GM06990 (cell line): ENCODE measurements around the gene KCNC1.

Source experiments
- DNase-seq: peaks from one replicate; pipeline ENCODE4 v3.0.0-alpha.2; 2011; ENCODE audit not compliant: insufficient read length; ENCODE audit errors: extremely low read depth
- H3K27me3 ChIP-seq: replicated peaks from 2 replicates; pipeline ENCODE4 v1.6.0; 2011; ENCODE audit warnings: low read length; ENCODE audit not compliant: control insufficient read depth, insufficient read depth
- H3K36me3 ChIP-seq: 2 replicates; pipeline ENCODE4 v1.5.1; 2011; ENCODE audit warnings: low read length; ENCODE audit not compliant: control insufficient read depth, insufficient read depth
- H3K4me3 ChIP-seq: replicated peaks from 2 replicates; pipeline ENCODE4 v1.5.1; 2011; ENCODE audit warnings: low read depth, mild to moderate bottlenecking, control low read depth, low read length
- TF ChIP-seq, protein P1 (sequence below): IDR thresholded peaks from 2 replicates; pipeline ENCODE4 v1.5.1; 2011; ENCODE audit warnings: low read length, control low read depth, mild to moderate bottlenecking, inconsistent platforms; ENCODE audit not compliant: insufficient read depth, poor library complexity, severe bottlenecking

KCNC1 gene

DNA sequence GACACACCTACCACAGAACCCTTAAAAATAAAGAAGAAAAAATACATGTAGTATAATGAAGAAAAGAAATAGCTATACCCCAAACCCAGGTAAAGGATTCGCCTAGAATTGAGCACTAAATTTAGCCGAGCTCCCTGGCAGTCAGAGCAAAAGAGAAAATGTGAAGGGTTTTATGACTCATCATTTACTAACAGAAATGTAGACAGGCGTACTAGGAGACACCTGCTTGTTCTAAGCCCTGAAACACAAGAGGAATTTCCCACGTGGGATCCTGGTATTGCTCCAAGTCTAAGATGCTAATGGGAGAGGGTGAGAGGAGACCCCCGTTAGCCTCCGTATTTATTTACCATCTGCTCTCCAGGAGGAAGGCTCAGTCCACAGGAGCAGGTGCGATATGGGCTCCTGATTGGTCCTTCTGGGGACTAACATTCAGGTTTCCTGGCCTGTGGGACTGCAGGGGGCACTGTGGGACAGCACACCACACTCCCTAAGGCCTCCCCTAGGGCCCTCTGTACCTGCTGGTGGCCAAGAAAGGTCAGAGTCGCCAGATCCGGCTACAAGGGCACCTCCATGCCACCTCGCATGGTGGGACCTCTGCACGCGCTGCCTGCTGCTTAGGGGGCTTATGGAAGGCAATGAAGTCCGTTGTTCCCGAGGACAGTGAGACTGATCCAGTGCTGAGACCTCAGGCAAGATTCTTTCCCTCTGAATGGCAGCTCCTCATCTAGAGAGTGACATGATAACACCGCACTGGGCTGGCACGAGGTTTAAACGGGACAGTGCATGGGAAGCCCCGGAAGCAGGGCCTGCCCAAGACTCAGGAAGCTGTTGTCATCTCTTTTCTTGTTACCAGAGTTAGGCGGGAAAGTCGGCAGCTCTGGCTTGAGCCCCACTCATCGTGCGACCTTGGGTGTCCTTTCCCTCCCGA is 25.8 kb downstream of the KCNC1 start:
- H3K27me3 ChIP-seq = no peaks in the 10 kb centered on the region
- TF ChIP-seq, protein P1, sequence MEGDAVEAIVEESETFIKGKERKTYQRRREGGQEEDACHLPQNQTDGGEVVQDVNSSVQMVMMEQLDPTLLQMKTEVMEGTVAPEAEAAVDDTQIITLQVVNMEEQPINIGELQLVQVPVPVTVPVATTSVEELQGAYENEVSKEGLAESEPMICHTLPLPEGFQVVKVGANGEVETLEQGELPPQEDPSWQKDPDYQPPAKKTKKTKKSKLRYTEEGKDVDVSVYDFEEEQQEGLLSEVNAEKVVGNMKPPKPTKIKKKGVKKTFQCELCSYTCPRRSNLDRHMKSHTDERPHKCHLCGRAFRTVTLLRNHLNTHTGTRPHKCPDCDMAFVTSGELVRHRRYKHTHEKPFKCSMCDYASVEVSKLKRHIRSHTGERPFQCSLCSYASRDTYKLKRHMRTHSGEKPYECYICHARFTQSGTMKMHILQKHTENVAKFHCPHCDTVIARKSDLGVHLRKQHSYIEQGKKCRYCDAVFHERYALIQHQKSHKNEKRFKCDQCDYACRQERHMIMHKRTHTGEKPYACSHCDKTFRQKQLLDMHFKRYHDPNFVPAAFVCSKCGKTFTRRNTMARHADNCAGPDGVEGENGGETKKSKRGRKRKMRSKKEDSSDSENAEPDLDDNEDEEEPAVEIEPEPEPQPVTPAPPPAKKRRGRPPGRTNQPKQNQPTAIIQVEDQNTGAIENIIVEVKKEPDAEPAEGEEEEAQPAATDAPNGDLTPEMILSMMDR = peak; percentile 80
- H3K36me3 ChIP-seq = no peaks in the 10 kb centered on the region
- no peak for DNase-seq
- H3K4me3 ChIP-seq = no peak overlapping the region

DNA sequence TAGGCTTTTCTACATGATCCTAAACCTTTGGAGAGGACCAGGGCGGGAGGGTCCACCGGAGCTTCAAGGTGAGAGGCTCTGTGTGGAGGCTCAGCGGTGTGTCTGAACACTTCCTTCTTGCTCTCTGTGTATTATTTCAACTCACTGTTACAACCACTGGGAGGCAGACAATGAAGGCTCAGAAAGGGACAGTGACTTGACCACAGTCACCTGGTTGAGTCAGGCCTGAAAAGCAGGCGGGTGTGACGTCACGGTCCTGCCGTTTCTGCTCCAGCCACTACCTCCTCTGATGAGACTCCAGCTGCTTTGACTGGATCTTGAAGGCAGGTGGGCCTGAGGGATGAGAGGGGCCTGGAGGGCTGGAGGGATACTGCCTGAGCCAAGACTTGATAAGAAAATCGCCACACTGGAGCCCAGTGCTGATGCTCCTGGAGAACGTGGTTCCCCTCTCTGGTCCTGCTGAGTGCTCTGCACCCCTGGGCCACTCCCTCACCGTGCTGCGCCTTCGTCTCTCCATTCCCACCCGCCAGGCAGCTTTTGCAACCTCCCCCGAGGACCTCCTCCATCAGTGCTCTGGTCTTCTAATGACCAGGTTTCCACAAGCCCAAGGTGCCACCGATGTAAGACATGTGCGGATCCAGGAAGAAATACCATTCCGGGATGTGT is 27.9 kb downstream of the KCNC1 start:
- Histone ChIP-seq H3K27me3 (no peaks in the 10 kb centered on the region), H3K4me3 (no peak overlapping the region), H3K36me3 (no peaks in the 10 kb centered on the region)
- TF ChIP-seq, protein P1 = no peak
- no peak for DNase-seq

DNA sequence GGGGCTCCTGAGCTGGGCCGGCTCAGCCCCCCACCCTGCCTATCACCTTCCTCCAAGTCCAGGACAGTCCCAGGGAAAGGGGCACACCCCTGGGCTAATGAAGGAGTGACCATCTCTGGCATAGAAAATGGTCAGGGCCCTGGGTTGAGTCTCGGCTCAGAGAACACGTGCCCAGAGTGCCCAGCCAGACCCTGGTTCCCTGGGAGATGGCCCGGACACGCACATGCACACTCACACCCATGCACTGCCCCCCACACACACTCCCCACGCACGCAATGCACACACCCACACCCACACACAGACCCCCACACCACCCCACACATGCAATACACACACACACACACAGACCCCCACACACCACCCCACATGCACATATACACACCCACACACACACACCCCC is 28.7 kb downstream of the KCNC1 start:
- Histone ChIP-seq H3K4me3 (no peak overlapping the region), H3K36me3 (no peaks in the 10 kb centered on the region), H3K27me3 (no peaks in the 10 kb centered on the region)
- TF ChIP-seq, protein P1 = no peak
- no peak for DNase-seq

DNA sequence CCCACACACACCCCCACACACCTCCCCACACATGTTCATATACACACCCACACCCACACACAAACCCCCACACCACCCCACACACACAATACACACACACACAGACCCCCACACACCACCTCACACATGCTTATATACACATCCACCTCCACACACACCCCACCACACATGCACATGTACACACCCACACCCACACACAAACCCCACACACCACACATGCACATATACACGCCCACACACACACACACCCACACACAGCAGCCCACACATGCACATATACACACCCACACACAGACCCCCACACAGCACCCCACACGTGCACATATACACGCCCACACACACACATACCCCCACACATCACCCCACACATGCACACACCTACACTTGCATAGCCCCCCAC is 29.1 kb downstream of the KCNC1 start:
- Histone ChIP-seq H3K27me3 (no peaks in the 10 kb centered on the region), H3K36me3 (no peaks in the 10 kb centered on the region), H3K4me3 (no peak overlapping the region)
- TF ChIP-seq, protein P1 = no peak
- DNase-seq = no peak

DNA sequence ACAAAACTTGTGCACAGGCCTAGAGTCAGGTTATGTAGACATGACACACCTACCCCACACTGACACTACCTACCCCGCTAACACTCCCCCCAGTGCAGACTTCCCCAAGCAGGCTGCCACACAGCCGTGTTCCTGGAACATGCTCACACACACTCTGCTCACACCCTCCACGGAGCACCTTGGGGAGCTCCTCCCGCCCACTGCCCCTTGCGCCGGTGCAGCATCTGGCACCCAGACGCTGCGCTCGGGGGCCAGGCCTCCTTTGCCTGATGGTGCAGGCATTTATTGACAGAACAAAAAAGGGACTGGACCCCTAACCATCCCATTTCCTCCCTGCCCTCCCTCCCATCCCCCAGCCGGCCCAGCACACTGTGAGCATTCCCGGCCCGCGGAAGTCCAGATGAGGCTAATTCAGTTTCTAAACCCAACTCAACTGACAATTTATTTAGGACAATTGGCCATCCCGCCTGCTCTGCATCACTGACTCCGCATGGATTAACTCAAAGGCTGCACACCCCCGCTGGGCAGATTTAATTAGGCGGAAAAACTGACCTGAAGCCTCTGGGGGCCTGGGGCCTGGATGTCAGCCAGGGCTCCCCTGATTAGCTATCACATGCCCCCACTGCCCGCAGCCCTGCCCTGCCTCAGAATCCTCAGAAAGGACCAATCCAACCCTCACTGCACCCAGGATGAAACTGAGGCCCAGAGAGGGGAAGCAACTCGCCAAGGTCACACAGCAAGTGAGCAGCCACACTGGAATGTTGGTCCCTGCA is 30.1 kb downstream of the KCNC1 start:
- Histone ChIP-seq H3K27me3 (no peaks in the 10 kb centered on the region), H3K36me3 (no peaks in the 10 kb centered on the region), H3K4me3 (no peak overlapping the region)
- TF ChIP-seq, protein P1 = no peak
- no peak for DNase-seq
